GM23248 (cell line): ENCODE results near the gene KIF5B.
"Not testable (repeated sequence)": the region's sequence is repeated elsewhere in the genome, so short reads cannot be mapped to it uniquely, and the experiment has no call there.

ENCODE experiments used
- EZH2 ChIP-seq: fragments of 200-600 bp; sonication (generic); IDR thresholded peaks from 2 replicates; pipeline ENCODE4 v1.6.1; 2018; ENCODE audit warnings: antibody characterized with exemption, mild to moderate bottlenecking; ENCODE audit not compliant: insufficient read depth, poor library complexity, severe bottlenecking
- EZH2phosphoT487 ChIP-seq: fragments of 200-600 bp; sonication (generic); IDR thresholded peaks from 2 replicates; pipeline ENCODE4 v1.6.1; 2018; ENCODE audit warnings: antibody characterized with exemption, moderate library complexity, mild to moderate bottlenecking, low read depth; ENCODE audit not compliant: insufficient read depth

DNA sequence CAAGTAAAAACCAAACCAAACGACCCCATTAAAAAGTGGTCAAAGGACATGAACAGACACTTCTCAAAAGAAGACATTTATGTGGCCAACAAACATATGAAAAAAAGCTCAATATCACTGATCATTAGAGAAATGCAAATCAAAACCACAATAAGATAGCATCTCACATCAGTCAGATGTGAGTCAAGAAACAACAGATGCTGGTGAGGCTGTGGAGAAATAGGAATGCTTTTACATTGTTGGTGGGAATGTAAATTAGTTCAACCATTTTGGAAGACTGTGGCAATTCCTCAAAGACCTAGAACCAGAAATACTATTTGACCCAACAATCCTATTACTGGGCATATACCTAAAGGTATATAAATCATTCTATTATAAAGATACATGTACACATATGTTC is 68.4 kb downstream of the KIF5B start:
- not testable (repeated sequence) for TF ChIP-seq EZH2, EZH2phosphoT487
